ENCODE measurements around the gene AK1. TPM values are rescaled to one million over a fixed set of nuclear protein-coding genes. Genes with fewer than 3 reads are reported as not detected.

Gene AK1
- total and polyA plus RNA-seq, 8 donors, result 8.9 to 81.7 (median 16.6) TPM

GRCh38 chr9:127919253-127919815 lies 41.9 kb upstream of the AK1 start:
- DNase-seq (peak; percentile 70 to 90 (median 75)), ATAC-seq (peak; percentile 5 to 56 (median 32)), FAIRE-seq (no peak)
- no peaks in the 10 kb centered on the region for H3K36me3 ChIP-seq
- peak overlapping the region in 2 of 4 donors; percentile 10 to 58 for H3K27ac ChIP-seq
- H3K27me3 ChIP-seq, result no peaks in the 10 kb centered on the region
- H3K4me1 ChIP-seq, result peaks cover 5 to 40% (median 9%) of the 10 kb centered on the region in 3 donors
- no peak overlapping the region for H3K4me3 ChIP-seq
- WGBS, 2 donors, result 42 to 47% methylated on average over 8 of the region's 8 CpGs
- no peak for TF ChIP-seq CTCF (IDR thresholded peaks at IDR 0.05)
- H3K9me3 ChIP-seq, result no peaks in the 10 kb centered on the region
- intact Hi-C loops (cut with DNase I), result no loop called here

- H3K9me3 ChIP-seq, result no peaks in the 10 kb centered on the region
- FAIRE-seq (no peak), DNase-seq (peak in 2 of 6 donors; percentile 63 to 76), ATAC-seq (no peak)
- no peak overlapping the region for H3K4me3 ChIP-seq
- peaks cover 5 to 40% (median 9%) of the 10 kb centered on the region in 3 donors for H3K4me1 ChIP-seq
- no peak for TF ChIP-seq CTCF (IDR thresholded peaks at IDR 0.05)
- H3K36me3 ChIP-seq, result no peaks in the 10 kb centered on the region
- H3K27ac ChIP-seq, result peak overlapping the region in 2 of 4 donors; percentile 10 to 58
- intact Hi-C loops (cut with DNase I), result no loop called here
- 88 to 89% methylated on average over 8 of the region's 8 CpGs for whole genome bisulfite sequencing, 2 donors
- H3K27me3 ChIP-seq, result no peaks in the 10 kb centered on the region
These were observed 41.0 kb upstream of the AK1 start for GRCh38 chr9:127918183-127919107.

- DNase-seq, result peak in 1 of 6 donors; percentile 36
- Histone ChIP-seq H3K27ac (no peak overlapping the region), H3K36me3 (no peaks in the 10 kb centered on the region), H3K4me3 (no peak overlapping the region), H3K27me3 (no peaks in the 10 kb centered on the region), H3K4me1 (peaks cover 9 to 40% (median 10%) of the 10 kb centered on the region in 3 donors), H3K9me3 (no peaks in the 10 kb centered on the region)
- WGBS, 2 donors, result 52 to 65% methylated on average over 6 of the region's 6 CpGs
- no peak for ATAC-seq
- intact Hi-C loops (cut with DNase I), result no loop called here
- TF ChIP-seq CTCF (IDR thresholded peaks at IDR 0.05), result no peak
- FAIRE-seq, result no peak
These were observed 40.1 kb upstream of the AK1 start for GRCh38 chr9:127917603-127918002.

GRCh38 chr9:127916720-127917581 lies 39.5 kb upstream of the AK1 start, which contains the start of gene ST6GALNAC4:
TSS of gene ST6GALNAC4 (minus strand) at chr9:127917041. CDS start at chr9:127916419, 622 bp downstream.
- intact Hi-C loops (cut with DNase I), result no loop called here
- Histone ChIP-seq H3K4me1 (peaks cover 9 to 40% (median 14%) of the 10 kb centered on the region in 3 donors), H3K36me3 (peaks cover 0 to 5% (median 5%) of the 10 kb centered on the region in 3 donors), H3K27me3 (no peaks in the 10 kb centered on the region), H3K27ac (peak within 1 kb of the TSS; percentile 58 to 78 (median 70)), H3K9me3 (no peaks in the 10 kb centered on the region), H3K4me3 (peak within 1 kb of the TSS; percentile 48 to 66 (median 58))
- ATAC-seq, result peak; percentile 86 to 91 (median 88)
- WGBS, 2 donors, result 2% methylated on average over 53 to 71 of the region's 71 CpGs
- peak; percentile 91 to 99 (median 97) for DNase-seq
- FAIRE-seq, result no peak
- TF ChIP-seq CTCF (IDR thresholded peaks at IDR 0.05), result no peak
